KMS-11 (cell line): ENCODE measurements around the gene NSD1.

Experiments used
- H2AFZ ChIP-seq: fragments of 200-600 bp; sonication (generic); 2 replicates; pipeline ENCODE4 v1.6.1; 2016; ENCODE audit warnings: antibody characterized with exemption, mixed run types, low read depth
- H3K27ac ChIP-seq: fragments of 200-600 bp; sonication (generic); 2 replicates; pipeline ENCODE4 v1.6.1; 2016; ENCODE audit warnings: mild to moderate bottlenecking, mixed run types
- H3K27me3 ChIP-seq: fragments of 200-600 bp; sonication (generic); 2 replicates; pipeline ENCODE4 v1.6.1; 2017; ENCODE audit warnings: mild to moderate bottlenecking, low read depth, mixed run types, moderate library complexity; ENCODE audit not compliant: insufficient read depth
- H3K36me3 ChIP-seq: fragments of 200-600 bp; sonication (generic); 2 replicates; pipeline ENCODE4 v1.6.1; 2017; ENCODE audit warnings: mild to moderate bottlenecking, mixed run types; ENCODE audit not compliant: insufficient read depth
- H3K4me1 ChIP-seq: fragments of 200-600 bp; sonication (generic); 2 replicates; pipeline ENCODE4 v1.6.1; 2016; ENCODE audit warnings: mild to moderate bottlenecking, low read depth, mixed run types; ENCODE audit not compliant: poor library complexity, severe bottlenecking
- H3K4me2 ChIP-seq: fragments of 200-600 bp; sonication (generic); 2 replicates; pipeline ENCODE4 v1.7.0; 2016; ENCODE audit warnings: mild to moderate bottlenecking, mixed run types
- H3K4me3 ChIP-seq: fragments of 200-600 bp; sonication (generic); IDR thresholded peaks from 2 replicates; pipeline ENCODE4 v1.6.1; 2017; ENCODE audit warnings: low read depth, low read length, mixed read lengths; ENCODE audit not compliant: insufficient read depth
- H3K79me2 ChIP-seq: fragments of 200-600 bp; sonication (generic); 2 replicates; pipeline ENCODE4 v1.6.1; 2016; ENCODE audit warnings: low read depth, mixed run types; ENCODE audit not compliant: insufficient read depth
- H3K9ac ChIP-seq: fragments of 200-600 bp; sonication (generic); 2 replicates; pipeline ENCODE4 v1.6.1; 2016; ENCODE audit warnings: mild to moderate bottlenecking, mixed run types
- H4K20me1 ChIP-seq: fragments of 200-600 bp; sonication (generic); 2 replicates; pipeline ENCODE4 v1.6.1; 2016; ENCODE audit warnings: mild to moderate bottlenecking, mixed run types; ENCODE audit not compliant: insufficient read depth
- TF ChIP-seq, protein P1 (sequence below): fragments of 200-600 bp; sonication (generic); conservative IDR thresholded peaks from 2 replicates; pipeline ENCODE4 v1.6.1; 2017; ENCODE audit warnings: low read depth, mild to moderate bottlenecking, antibody characterized with exemption, low read length, moderate library complexity, mixed read lengths

The NSD1 gene

DNA sequence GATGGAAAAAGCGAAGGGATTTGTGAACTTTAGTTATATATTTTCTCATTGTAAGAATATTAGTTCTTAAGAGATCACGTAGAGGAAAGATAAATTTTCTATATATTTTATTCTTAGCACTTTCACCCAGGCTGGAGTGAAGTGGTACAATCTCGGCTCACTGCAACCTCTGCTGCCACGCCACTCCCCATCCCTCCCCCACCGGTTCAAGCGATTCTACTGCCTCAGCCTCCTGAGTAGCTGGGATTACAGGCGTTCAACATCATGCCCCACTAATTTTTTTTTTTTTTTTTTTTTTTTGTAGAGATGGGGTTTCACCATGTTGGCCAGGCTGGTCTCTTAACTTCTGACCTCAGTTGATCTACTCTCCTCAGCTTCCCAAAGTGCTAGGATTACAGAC is 127.4 kb downstream of the NSD1 start:
- Histone ChIP-seq H3K27ac (no peak overlapping the region), H2AFZ (no peak overlapping the region), H3K4me1 (no peaks in the 10 kb centered on the region), H3K4me3 (no peak overlapping the region), H3K9ac (no peak overlapping the region), H3K36me3 (no peaks in the 10 kb centered on the region), H3K4me2 (no peak overlapping the region), H3K27me3 (no peaks in the 10 kb centered on the region), H3K79me2 (no peaks in the 10 kb centered on the region), H4K20me1 (no peaks in the 10 kb centered on the region)
- TF ChIP-seq, protein P1, sequence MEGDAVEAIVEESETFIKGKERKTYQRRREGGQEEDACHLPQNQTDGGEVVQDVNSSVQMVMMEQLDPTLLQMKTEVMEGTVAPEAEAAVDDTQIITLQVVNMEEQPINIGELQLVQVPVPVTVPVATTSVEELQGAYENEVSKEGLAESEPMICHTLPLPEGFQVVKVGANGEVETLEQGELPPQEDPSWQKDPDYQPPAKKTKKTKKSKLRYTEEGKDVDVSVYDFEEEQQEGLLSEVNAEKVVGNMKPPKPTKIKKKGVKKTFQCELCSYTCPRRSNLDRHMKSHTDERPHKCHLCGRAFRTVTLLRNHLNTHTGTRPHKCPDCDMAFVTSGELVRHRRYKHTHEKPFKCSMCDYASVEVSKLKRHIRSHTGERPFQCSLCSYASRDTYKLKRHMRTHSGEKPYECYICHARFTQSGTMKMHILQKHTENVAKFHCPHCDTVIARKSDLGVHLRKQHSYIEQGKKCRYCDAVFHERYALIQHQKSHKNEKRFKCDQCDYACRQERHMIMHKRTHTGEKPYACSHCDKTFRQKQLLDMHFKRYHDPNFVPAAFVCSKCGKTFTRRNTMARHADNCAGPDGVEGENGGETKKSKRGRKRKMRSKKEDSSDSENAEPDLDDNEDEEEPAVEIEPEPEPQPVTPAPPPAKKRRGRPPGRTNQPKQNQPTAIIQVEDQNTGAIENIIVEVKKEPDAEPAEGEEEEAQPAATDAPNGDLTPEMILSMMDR, result no peak

GRCh38 chr5:177261510-177261909 is 127.9 kb downstream of the NSD1 start:
- Histone ChIP-seq H3K36me3 (no peaks in the 10 kb centered on the region), H3K4me2 (no peak overlapping the region), H4K20me1 (no peaks in the 10 kb centered on the region), H3K27ac (no peak overlapping the region), H3K4me1 (no peaks in the 10 kb centered on the region), H3K9ac (no peak overlapping the region), H3K4me3 (no peak overlapping the region), H2AFZ (no peak overlapping the region), H3K79me2 (no peaks in the 10 kb centered on the region), H3K27me3 (no peaks in the 10 kb centered on the region)
- TF ChIP-seq, protein P1, result no peak

DNA sequence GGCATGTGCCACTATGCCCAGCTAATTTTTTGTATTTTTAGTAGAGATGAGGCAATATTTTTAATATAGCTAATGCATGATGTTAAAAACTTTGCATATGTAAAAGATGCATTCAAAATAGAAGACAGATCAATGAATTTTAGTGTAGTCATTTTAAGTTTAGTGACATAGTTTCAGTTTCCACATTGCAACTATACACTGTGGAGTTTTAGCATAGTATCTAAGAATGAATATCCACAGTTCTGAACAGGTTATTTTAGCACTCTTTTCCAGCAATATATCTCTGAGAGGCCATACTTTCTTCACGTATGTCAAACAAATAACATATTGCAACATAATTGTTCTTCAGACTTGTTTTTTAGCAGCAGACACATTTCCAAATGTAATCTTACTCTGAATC is 130.6 kb downstream of the NSD1 start:
- H3K4me1 ChIP-seq, result no peaks in the 10 kb centered on the region
- H3K79me2 ChIP-seq, result no peaks in the 10 kb centered on the region
- no peaks in the 10 kb centered on the region for H4K20me1 ChIP-seq
- no peak overlapping the region for H3K27ac ChIP-seq
- TF ChIP-seq, protein P1, result no peak
- H3K27me3 ChIP-seq, result no peaks in the 10 kb centered on the region
- H3K36me3 ChIP-seq, result no peaks in the 10 kb centered on the region
- H2AFZ ChIP-seq, result no peak overlapping the region
- no peak overlapping the region for H3K4me2 ChIP-seq
- no peak overlapping the region for H3K4me3 ChIP-seq
- no peak overlapping the region for H3K9ac ChIP-seq

GRCh38 chr5:177265395-177265794 is 131.8 kb downstream of the NSD1 start:
- H3K36me3 ChIP-seq, result no peaks in the 10 kb centered on the region
- H3K4me2 ChIP-seq, result no peak overlapping the region
- no peak overlapping the region for H3K4me3 ChIP-seq
- no peak overlapping the region for H3K27ac ChIP-seq
- no peaks in the 10 kb centered on the region for H3K27me3 ChIP-seq
- H3K79me2 ChIP-seq, result no peaks in the 10 kb centered on the region
- TF ChIP-seq, protein P1, result no peak
- no peaks in the 10 kb centered on the region for H3K4me1 ChIP-seq
- no peaks in the 10 kb centered on the region for H4K20me1 ChIP-seq
- H2AFZ ChIP-seq, result no peak overlapping the region
- no peak overlapping the region for H3K9ac ChIP-seq
